Stimulated activated CD8-positive, alpha-beta memory T cell treated with anti-CD3 and anti-CD28 coated beads, Interleukin-7, amount 100 ng/mL, for 4 hours (primary cell): Measurements from ENCODE around the gene CLCN7.
"Not testable (repeated sequence)": the region's sequence is repeated elsewhere in the genome, so short reads cannot be mapped to it uniquely, and the experiment has no call there.

Source experiments
- DNase-seq, 2 donors: peaks; one replicate each; pipeline ENCODE4 v3.0.0-alpha.2; 2020; ENCODE audit warnings: low read depth in 2 of 2

The CLCN7 gene

DNA sequence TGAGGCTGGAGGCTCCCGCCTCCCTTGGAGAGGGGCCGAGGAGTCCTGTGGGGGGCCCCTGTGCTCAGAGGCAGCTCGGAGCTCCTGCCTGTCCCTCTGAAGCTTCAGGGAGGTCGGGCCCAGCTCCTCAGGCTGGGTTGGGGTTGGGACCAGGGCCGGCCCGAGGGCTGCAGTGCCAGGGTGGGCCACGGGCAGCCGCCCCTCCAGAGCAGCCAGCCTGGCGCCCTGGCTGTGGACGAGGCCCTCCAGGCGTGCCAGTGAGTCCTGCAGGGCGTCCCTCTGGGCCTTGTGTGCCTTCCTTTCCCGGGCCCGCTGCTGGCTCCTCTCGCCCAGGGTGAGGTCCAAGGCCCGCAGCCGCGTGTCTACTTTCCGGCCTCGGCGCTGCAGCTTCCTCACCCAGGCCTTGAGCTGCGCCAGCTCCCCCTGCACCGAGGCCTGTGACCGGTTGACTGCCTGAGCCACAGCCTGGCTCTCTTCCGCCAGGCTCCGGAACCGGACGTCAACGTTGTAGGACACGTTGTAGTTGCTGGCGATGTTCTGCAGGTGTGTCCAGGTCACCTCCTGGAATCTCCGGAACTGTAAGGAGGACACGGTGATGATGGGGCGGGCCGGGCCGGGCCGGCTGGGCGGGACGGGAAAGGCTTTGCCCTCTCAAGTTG is 12.7 kb upstream of the CLCN7 start:
- DNase-seq: no peak

GRCh38 chr16:1486551-1487390 is 11.9 kb upstream of the CLCN7 start:
- no peak for DNase-seq

- no peak for DNase-seq
Measured at GRCh38 chr16:1485847-1486496, 11.1 kb upstream of the CLCN7 start.

GRCh38 chr16:1481906-1482835 is 7.3 kb upstream of the CLCN7 start:
- DNase-seq: no peak

DNA sequence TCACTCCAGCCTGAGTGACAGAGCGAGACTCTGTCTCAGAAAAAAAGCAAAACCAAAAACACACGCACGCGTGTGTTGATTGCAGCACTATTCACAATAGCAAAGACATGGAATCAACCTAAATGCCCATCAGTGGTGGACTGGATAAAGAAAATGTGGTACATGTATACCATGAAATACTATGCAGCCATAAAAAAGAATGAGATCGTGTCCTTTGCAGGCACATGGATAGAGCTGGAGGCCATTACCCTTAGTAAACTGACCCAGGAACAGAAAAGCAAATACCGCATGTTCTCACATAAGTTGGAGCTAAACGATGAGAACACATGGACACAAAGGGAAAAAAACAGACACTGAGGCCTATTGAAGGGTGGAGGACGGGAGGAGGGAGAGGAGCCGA is 4.1 kb upstream of the CLCN7 start:
- DNase-seq: not testable (repeated sequence)

GRCh38 chr16:1477033-1477432 is 2.2 kb upstream of the CLCN7 start:
- no peak for DNase-seq

- DNase-seq: no peak
Measured at GRCh38 chr16:1475552-1476114, 805 bp upstream of the CLCN7 start.

DNA sequence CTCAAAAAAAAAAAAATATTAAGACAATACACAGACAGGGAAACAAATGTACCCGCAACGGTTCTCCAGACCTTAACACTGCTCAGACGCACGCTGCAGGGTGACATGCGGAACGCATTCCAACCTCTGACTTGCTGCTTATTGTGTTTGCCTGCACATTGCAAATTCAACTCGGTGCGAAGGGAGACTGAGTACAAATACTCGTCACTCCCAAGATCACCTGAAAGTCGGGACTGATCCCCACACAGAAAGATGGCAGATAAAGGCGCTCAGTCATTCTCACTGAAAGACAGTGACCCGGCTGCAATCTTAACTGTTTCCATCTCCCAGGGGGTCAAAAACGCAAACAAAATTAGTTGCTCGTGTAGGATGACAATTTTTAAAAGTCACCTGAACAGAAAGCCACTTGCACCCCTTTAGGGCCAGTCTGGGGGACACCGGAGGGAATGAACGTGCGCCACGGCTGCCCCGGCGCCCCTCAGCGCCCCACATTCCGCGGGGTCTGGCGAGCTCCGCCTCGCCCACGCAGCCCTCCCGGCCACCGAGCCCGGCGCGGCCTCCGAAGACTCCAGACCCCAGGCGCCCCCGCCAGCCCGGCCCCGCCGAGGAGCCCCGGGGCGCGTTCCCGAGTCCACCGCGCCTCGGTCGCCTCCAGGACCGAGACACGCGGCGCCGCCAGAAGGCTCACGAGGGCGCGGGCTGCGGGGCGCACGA is 589 bp downstream of the CLCN7 start:
- DNase-seq: no peak

GRCh38 chr16:1472974-1473373 is 1.9 kb downstream of the CLCN7 start:
- DNase-seq: no peak

- DNase-seq: no peak
Measured at GRCh38 chr16:1471569-1472194, 3.1 kb downstream of the CLCN7 start.

- DNase-seq: no peak
Measured at GRCh38 chr16:1470481-1471251, 4.2 kb downstream of the CLCN7 start.

- DNase-seq: no peak
Measured at GRCh38 chr16:1469693-1470201, 5.1 kb downstream of the CLCN7 start.

DNA sequence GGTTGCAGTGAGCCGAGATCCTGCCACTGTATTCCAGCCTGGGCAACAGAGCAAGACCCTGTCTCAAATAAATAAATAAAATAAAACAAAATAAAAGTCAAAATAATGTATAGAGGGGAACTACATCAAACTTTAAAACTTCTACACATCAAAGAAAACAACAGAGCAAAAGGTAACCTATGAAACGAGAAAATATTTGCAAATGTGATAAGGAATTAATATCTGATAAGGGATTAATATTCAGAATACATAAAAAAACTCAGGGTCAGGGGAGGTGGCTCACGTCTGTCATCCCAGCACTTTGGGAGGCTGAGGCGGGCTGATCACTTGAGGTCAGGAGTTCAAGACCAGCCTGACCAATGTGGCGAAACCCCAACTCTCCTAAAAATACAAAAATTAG is 5.7 kb downstream of the CLCN7 start:
- not testable (repeated sequence) for DNase-seq

- no peak for DNase-seq
Measured at GRCh38 chr16:1468426-1468810, 6.4 kb downstream of the CLCN7 start.

DNA sequence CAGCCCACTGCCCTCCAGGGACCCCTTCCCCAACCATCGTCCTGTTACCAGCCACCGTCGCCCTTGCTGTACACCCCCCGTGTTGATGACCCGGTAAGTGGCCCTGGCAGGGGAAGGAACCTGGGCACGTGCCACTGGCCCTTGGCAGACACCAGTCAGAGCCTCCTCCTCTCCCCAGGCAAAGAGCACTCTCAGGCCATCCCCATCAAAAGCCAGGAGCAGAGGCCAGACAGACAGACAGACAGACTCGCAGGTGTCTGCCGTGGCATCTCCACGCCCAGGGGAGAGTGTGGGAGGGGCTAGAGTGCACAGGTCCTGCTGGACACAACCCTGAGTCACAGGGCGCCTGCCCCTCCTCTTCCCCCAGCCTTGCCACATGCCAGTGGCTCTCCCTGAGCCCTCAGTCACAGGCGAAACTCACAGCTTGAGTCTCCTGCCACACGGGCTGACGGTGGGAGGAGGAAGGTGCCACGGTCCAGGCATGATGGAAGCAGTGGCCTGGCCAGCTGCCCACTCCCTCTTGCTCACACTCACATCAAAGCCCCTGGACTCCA is 7.8 kb downstream of the CLCN7 start:
- DNase-seq: no peak

GRCh38 chr16:1466054-1466453 is 8.8 kb downstream of the CLCN7 start:
- DNase-seq: no peak

- no peak for DNase-seq
Measured at GRCh38 chr16:1465567-1465915, 9.3 kb downstream of the CLCN7 start.

DNA sequence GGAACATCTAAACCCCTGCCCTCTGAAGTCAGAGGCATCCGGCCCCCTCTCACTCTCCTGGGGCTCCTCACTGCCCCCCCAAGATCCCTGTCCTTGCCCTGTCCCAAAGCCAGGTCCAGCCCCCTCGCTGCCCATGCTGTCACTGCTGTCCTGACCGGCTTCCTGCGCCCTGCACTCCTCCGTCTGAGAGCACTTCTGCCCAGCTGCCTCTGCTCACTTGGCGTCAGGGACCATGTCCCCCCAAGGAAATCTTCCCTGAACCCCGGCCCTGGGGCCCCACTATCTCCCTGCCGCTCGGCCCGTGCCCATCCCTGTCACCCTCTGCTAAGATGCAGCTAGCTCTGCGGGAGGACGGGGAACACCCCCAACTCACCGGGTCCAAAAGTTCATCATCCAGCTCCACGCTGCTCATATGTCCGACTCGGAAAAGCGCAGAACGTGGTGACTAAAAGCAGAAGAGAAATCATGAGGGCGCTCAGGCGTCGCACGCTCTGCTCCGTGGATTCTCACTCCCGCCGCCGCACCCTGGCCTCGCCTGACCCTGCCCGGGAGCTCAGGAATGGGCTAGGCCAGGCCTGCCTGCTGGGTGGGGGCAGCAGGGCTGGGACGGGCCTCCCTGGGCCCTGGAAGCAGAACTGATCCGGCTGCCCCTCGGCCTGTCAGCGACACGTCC is 9.8 kb downstream of the CLCN7 start:
- no peak for DNase-seq
